ENCODE results near the gene ATXN7.

The ATXN7 gene, protein sequence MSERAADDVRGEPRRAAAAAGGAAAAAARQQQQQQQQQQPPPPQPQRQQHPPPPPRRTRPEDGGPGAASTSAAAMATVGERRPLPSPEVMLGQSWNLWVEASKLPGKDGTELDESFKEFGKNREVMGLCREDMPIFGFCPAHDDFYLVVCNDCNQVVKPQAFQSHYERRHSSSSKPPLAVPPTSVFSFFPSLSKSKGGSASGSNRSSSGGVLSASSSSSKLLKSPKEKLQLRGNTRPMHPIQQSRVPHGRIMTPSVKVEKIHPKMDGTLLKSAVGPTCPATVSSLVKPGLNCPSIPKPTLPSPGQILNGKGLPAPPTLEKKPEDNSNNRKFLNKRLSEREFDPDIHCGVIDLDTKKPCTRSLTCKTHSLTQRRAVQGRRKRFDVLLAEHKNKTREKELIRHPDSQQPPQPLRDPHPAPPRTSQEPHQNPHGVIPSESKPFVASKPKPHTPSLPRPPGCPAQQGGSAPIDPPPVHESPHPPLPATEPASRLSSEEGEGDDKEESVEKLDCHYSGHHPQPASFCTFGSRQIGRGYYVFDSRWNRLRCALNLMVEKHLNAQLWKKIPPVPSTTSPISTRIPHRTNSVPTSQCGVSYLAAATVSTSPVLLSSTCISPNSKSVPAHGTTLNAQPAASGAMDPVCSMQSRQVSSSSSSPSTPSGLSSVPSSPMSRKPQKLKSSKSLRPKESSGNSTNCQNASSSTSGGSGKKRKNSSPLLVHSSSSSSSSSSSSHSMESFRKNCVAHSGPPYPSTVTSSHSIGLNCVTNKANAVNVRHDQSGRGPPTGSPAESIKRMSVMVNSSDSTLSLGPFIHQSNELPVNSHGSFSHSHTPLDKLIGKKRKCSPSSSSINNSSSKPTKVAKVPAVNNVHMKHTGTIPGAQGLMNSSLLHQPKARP
- 59.0 to 258 (median 147) reads per million in 3 experiments for total RNA-seq

DNA sequence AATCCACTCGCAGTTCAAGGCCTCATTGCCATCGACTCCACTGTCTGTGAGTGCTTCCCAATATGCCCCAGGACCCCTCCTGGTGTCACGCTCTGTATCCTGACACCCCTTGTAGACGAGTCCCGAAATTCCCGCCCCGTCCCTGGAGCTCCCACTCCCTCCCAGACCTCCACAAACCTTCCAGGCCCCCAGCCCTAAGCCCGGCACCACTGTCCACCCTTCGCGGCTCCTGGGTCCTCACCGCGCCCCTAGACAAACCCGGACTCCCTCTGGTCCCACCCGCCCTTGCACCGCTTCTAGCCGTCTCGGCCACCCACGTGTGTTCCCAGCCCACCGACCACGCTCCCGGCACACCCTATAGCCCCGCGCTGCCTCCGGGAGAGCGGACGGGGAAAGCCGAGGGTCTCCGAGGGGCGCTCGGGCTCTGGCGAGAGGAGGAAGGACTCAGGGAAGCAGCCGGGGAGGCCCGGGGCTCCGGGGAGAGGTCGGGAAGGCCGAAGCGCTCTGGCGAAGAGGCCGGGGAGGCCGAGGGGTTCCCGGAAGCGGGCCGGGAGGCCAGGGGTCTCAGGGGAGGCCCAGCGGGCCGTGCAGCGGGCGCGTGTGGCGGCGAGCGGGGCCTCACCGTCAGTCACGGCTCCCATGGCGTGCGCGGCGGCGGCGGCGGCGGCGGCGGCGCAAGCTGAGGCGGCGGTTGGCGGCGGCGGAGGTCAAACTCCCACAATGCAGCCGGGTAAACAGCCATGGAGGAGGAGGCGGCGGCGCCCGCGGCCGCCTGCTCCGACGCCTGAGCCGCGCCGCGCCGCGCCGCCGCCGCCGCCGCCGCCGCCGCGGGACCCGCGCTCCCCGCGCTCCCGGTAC lies at the start of gene ATXN7, which contains the start of gene THOC7:
ATXN7 (plus strand) TSS at position 718 of the 858 bp plus-strand sequence. CDS start 48,732 bp downstream, outside the sequence.
THOC7 (minus strand) TSS at position 656 of the 858 bp plus-strand sequence; CDS start at position 641, 15 bp downstream.
- DNase-seq: peak; percentile 73

DNA sequence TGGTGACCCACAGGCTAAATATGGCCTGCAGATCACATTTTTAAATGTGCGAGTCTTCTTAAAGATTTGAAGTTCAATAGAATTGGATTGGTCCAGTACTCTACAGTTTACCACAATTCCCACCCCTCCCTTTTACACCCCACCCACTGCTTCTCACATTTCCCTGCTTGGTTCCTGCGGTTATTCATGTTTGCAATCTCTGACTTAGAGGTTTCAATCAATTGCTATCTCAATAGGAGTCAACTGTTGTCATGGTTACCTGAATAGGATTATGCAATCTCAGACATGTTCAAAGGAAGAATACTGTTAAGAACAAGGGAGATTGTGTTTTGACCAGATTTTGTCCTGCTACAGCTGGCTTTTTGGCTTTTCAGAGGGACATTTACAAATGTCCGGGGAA lies 49.4 kb upstream of the ATXN7 start:
- no peak for DNase-seq

DNA sequence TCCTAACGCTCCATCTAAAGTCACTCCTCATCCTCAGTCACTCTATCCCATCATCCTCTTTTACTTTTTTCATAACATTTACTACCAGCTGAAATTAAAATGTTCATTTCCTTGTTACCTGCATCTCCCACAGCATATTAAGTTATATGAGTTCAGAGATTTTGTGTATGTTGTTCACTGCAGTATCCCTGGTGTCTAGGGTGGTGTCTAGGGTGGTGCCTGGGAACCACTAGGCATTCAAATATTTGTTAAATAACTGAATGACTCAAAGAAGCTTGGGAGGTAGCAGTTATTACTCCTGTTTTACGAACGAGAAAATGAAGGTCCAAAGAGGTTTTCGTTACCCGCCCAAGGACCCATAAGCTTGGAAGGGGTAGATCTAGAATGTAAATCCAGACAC lies 46.4 kb upstream of the ATXN7 start:
- DNase-seq: no peak

DNA sequence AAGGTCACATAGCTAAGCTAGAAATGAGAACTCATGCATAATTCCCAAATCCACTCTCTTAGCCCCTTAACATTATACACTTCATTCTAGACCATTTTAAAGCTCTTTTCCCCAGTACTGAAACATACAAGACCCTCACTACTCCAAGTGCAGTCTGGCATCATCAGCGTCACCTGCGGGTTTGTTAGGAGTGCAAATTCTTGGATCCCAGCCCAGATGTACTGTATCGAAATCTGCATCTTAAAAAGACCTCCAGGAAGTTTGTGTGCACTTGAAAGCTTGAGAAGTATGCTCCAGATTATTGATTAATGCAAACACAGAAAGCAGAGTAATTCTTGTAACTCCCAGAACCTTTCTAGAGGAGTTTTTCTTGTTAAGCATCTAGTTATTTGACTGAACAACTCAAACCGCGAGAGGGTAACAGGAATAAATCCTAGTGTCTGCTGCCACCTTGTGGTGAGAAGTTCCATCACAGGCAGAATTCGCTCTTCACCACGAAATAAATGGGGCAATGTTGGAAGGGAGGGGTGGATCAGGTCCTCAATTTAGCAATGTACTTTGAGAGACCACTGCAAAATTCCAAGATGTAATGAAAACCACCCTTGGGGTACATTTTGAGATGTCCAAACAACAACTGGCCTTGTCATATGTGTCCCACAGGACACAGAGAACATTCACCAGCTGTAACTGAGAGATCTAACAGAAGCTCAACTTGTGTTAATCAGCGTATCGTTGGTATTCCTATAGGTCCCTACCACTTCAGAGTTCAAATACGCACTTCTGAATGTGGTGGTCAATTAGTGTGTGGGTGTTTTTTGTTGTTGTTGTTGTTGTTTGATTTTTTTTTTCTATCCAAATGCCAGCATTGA lies 45.2 kb upstream of the ATXN7 start:
- peak; percentile 35 for DNase-seq

DNA sequence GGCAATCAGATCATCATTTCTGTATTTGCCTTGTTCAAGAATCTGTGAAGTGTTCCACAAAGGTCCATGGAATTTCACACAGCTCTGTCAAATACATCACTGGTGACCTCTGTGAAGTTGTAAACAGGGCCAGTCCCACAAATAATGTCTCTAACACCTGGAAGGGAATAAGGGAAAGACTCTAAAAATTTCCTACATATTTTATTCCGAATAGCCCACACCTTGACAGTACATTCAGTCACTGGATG lies 44.6 kb upstream of the ATXN7 start, which contains the start of gene C3orf49:
C3orf49 (plus strand) TSS at position 149 of the 248 bp plus-strand sequence. CDS start 173 bp downstream, outside the sequence.
- no peak for DNase-seq

DNA sequence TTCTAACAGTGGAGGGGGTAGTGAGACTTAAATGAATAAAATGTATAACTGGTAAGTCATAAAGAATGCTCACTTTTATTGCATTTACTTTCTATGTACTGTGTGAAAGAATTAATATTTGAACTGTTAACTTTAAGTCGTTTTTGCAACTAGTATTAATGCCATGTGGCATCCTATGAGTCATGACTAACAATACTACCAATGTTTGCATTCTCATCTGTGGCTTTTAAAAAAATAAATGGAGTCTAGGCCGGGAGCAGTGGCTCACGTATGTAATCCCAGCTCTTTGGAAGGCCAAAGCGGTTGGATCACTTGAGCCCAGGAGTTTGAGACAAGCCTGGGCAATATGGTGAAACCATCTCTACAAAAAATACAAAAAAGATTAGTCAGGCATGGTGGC lies 39.4 kb upstream of the ATXN7 start:
- no peak for DNase-seq

DNA sequence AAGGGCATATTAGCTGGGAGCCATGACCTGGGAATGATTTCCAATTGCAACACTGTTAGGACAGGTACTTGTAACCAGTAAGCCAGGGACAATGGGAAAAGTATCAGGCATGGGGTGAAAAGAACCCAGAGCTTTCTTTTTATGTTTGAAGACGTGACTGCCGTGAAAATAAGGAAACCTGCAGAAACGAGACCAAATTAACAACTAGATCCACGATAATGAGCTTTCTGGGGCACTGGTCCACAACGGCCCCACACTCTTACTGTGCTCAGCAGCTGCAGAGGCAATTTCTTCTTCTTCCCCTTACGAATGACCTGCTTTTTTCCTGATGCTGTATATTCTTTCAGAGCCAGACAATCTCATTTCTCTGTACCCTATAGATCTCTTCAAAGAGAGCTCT lies 33.1 kb upstream of the ATXN7 start:
- DNase-seq: no peak

DNA sequence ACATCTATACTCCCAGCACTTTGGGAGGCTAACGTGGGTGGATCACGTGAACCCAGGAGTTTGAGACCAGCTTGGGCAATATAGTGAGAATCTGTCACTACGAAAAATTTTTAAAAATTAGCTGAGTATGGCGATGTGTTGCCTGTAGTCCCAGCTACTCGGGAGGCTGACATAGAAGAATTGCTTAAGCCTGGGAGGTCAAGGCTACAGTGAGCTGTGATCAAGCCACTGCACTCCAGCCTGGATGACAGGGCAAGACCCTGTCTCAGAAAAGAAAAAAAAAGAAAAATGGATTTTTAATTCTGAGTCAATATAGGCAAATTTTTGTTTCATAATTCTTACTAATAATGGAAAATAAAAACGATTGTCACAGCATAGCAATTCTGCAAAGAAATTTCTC lies 31.3 kb upstream of the ATXN7 start:
- no peak for DNase-seq

DNA sequence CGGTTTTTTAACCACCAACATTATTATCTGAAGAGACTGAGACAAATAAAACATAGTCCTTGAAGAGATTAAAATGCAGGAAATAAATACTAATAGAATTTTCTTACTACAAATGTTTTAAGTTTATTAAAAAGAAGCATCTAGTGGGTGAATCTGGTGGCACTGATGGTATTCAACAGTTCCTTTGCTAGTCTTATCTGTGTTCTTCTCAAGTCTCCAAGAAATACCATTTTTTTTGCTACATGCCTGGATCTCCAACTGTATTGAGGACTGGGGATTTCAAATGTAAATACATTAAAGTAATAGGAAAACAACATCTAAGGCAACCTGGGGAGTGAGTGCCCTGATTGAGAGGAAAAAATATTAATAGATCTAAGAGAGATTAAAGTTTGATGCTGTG lies 22.0 kb upstream of the ATXN7 start:
- DNase-seq: no peak

DNA sequence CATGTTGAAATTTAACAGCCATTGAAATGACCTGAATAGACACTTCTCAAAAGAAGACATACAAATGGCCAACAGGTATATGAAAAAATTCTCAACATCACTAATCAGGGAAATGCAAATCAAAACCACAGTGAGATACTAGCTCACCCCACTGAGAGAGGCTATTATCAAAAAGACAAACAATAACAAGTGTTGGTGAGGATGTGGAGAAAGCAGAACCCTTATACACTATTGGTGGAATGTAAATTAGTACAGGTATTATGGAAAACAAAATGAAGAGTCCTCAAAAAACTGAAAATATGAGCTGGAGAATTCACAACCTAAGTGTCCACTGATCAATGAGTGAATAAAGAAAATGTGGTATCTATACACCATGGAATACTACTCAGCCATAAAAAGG lies 21.5 kb upstream of the ATXN7 start:
- no peak for DNase-seq

DNA sequence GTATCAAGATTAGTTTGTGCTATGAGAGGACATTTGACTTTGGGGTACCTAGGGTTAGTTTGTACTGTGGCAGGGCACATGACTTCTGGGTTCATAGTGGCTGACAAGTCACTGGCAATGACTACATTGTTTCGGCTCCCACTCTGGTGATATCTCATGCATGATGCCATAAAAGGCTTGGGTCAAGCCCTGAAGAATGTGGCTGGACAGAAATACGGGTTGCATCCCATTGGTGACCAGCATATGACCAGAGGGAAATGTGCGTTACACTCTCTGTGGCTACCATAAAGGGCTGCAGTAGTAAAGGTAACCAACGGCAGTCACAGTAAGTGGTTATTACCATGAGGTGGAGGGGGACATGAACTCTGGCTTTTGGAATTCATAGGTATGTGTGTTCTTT lies 18.5 kb upstream of the ATXN7 start:
- no peak for DNase-seq

DNA sequence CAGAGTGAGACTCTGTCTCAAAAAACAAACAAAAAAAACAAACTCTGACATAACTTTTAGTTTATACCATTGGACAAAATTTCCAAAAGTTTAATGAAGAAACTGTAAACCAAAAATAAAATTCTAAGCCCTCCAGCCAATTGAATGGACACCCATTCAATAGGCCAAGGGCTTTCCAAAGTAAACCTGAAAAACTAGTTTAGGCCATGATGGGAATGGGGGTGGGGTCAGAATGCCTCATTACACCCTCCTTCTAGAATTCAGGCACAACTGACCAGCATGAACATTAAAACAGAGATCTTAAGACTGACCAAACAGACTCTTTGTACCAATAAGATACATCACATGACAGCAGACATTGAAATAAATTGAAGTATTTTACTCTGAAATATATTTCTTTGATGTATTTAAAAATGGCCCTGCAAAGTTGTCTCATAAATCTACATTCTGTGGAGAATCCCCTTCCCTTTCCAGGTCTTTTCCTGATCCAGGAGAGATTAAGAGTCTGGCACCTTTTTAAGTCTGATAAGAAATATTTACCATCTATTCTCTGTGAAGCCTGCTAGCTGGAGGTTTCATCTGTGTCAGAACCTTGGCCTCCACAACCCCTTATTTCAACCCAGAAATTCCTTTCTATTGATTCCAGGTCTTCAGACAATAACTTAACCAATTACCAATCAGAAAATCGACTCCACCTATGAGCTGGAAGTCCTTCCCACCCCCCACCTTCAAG lies 15.8 kb upstream of the ATXN7 start:
- no peak for DNase-seq

DNA sequence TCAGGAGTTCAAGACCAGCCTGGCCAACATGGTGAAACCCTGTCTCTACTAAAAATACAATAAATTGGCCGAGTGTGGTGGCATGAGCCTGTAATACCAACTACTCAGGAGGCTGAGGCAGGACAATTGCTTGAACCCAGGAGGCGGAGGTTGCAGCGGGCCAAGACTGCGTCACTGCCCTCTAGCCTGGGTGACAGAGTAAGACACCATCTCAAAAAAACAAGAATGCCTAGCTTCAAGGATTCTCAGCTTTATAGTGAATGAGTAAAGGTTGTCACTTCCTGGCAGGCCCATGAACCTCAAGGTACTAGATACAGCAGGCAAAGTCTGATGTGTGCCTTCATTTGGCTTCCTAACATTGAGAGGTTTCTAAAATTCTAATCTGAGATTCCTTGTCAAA lies 14.5 kb upstream of the ATXN7 start:
- no peak for DNase-seq

DNA sequence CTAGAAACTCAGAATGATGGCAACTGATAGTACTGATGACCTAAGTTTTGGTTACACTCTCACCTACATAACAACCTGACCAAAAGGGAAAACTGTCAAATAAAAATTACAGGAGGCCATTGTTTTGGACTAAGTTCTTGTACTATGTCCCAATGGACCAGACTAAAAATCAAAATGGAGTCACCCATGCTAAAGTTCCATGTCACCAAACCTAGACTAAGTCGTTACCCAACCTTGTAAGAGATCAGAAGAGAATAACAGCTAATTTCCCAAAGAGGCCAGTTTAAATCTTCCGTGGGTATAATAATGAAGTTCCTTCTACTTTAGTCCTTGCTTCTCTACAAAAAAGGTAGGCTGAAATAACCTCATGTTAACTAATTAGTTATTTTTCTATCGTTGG lies 12.4 kb upstream of the ATXN7 start:
- no peak for DNase-seq

DNA sequence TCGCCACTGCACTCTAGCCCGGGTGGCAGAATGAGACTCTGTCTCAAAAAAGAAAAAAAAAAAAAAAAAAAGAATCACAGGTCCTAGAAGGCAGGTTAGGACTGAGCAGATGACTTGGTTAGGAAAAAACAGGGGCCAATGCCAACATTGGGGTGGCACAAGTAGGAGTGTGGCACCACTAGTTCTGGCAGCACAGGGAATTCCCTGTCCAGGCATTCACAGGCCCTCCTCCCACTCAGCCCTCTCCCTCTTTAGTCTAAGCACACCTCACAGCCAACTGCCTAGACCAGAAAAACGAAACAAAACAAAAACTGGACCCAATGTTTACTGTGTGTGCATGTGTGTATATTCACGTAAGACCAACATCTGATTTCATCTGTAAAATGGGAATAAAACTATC lies 10.6 kb upstream of the ATXN7 start:
- DNase-seq: no peak

DNA sequence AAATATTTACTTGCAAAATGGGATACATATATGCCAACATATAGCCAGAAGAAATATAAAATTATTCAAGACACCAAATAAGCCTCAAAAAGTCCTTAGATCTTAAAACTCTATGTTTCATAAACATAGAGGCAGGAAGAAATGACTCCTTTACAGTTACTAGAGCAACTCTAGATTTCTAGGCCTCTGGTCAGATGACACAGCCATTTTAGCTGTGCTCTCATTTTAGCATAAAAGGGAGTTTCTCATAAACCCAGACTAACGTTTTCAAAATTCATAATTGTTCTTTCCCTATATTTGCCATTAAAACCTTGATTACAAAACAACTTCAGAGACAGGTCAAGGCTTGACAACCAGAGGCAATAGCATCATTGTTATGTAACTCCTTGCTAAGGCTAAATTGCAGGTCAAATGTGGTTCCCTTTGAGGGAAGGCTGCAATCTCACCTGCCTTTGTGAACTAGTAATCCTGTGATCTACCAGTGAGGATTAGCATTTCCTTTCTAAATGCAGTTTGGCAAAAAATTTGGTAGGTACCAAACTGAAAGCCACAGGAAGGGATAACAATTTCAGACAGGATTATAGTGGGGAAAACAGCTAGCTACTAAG lies 8.2 kb upstream of the ATXN7 start:
- DNase-seq: no peak

DNA sequence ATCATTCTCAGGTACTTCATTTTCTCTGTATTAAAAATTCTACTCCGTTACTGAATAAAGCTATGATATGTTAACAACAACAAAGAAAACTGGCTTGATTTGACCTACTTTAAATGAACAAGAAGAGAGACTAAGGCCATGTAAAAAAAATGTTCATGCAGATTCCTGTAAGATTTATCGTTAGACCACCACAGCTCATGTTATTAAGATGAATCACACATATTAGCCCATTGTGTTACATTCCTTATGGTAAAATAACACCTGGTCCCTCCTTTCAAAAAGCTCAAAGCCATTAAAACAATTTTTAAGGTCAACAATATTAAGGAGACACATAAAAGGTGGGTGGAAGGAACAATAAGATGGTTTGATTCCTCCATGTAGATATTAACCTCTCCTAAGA lies 6.4 kb upstream of the ATXN7 start:
- no peak for DNase-seq

DNA sequence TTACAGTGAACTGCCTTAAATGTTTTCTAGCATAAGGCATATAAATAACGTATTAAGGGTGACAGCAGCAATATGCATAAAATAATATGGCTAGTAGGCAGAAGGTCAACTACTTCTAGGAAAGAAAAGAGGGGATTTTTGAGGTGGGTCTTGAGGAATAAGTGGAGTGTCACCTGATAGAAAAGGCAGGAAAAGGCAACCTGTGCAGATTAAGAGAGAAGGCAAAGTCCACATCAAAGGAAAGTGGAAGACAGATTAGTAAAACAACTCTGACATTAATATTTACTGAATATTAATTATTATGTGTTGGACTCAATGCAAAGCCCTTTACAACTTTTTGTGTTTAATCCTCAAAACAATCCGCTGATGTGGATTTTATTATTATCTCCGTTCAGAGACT lies 2.9 kb upstream of the ATXN7 start:
- DNase-seq: no peak

DNA sequence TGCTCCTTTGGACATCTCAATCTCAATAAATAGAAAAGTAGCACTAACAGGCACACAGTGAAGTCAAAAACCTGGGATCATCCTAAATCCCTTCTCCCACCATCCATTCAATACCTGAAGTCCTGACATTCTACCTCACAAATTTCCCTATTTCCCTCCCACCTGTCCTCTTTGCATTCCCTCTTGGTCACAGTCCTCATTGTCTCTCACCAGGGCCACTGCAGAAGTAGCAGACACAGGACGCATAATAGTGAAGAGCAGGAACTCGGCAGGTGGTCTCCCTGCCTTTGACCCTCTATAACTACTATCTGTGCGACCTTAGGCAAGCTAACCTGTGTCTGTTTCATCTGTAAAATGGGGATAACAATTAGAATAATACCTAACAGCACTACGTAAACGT lies 2.4 kb upstream of the ATXN7 start:
- no peak for DNase-seq

DNA sequence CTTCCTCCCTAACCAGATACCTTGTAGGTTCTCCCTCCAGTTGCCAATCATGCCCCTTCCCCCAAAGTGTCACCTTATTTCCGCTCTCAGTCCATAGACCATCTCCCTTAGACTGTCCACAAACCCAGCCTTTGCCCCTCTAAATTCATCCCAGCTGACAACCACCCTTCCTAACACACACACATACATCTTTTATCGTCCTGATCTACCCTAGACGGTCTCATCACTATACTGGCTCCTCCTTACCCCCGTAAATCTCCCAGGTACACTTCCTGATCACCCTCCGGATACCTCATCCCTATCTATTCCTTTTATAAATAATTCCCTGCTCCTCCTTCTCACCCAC lies 890 bp upstream of the ATXN7 start:
- no peak for DNase-seq
